Hepatocyte (in vitro differentiated cells): ENCODE data around the gene MYADML2. TPM values are rescaled to one million over a fixed set of nuclear protein-coding genes. Genes with fewer than 3 reads are reported as not detected.
A peak's percentile ranks its signal among the peaks of the same experiment; 100 is the strongest.

ENCODE experiments used
- DNase-seq: peaks from one replicate; pipeline ENCODE4 v3.0.0-alpha.2; 2016; ENCODE audit warnings: low spot score
- H2AFZ ChIP-seq: fragments of 200-600 bp; sonication (generic); 2 replicates; pipeline ENCODE4 v1.6.0; 2016; ENCODE audit warnings: antibody characterized with exemption, mild to moderate bottlenecking
- H3K27ac ChIP-seq: fragments of 200-600 bp; sonication (generic); 2 replicates; pipeline ENCODE4 v1.5.1; 2016; ENCODE audit warnings: mild to moderate bottlenecking
- H3K27me3 ChIP-seq: fragments of 200-600 bp; sonication (generic); 2 replicates; pipeline ENCODE4 v1.6.1; 2016
- H3K36me3 ChIP-seq: fragments of 200-600 bp; sonication (generic); replicated peaks from 2 replicates; pipeline ENCODE4 v1.5.1; 2016; ENCODE audit warnings: low read depth; ENCODE audit not compliant: insufficient read depth
- H3K4me1 ChIP-seq: fragments of 200-600 bp; sonication (generic); 2 replicates; pipeline ENCODE4 v1.5.1; 2016; ENCODE audit warnings: mild to moderate bottlenecking, moderate library complexity; ENCODE audit not compliant: insufficient read depth
- H3K4me2 ChIP-seq: fragments of 200-600 bp; sonication (generic); 2 replicates; pipeline ENCODE4 v1.6.0; 2016
- H3K4me3 ChIP-seq: fragments of 200-600 bp; sonication (generic); 2 replicates; pipeline ENCODE4 v1.5.1; 2016; ENCODE audit warnings: mild to moderate bottlenecking
- H3K79me2 ChIP-seq: fragments of 200-600 bp; sonication (generic); 2 replicates; pipeline ENCODE4 v1.6.0; 2017; ENCODE audit warnings: mild to moderate bottlenecking
- H3K9me2 ChIP-seq: fragments of 200-600 bp; sonication (generic); replicated peaks from 2 replicates; pipeline ENCODE4 v1.6.0; 2017; ENCODE audit warnings: mild to moderate bottlenecking; ENCODE audit not compliant: insufficient read depth
- H3K9me3 ChIP-seq: fragments of 200-600 bp; sonication (generic); 2 replicates; pipeline ENCODE4 v1.5.1; 2016; ENCODE audit warnings: low read depth, mild to moderate bottlenecking
- H4K20me1 ChIP-seq: fragments of 200-600 bp; sonication (generic); 2 replicates; pipeline ENCODE4 v1.6.0; 2016; ENCODE audit warnings: mild to moderate bottlenecking; ENCODE audit not compliant: insufficient read depth, poor library complexity, severe bottlenecking
- CTCF ChIP-seq: fragments of 200-600 bp; sonication (generic); IDR thresholded peaks from 2 replicates; pipeline ENCODE4 v1.5.1; 2016; ENCODE audit warnings: antibody characterized with exemption, mild to moderate bottlenecking; ENCODE audit not compliant: poor library complexity
- EZH2 ChIP-seq: fragments of 200-600 bp; sonication (generic); IDR thresholded peaks from 2 replicates; pipeline ENCODE4 v1.6.1; 2016; ENCODE audit warnings: antibody characterized with exemption, mild to moderate bottlenecking, borderline replicate concordance
- EZH2phosphoT487 ChIP-seq: fragments of 200-600 bp; sonication (generic); IDR thresholded peaks from one replicate; pipeline ENCODE4 v1.6.1; 2018; ENCODE audit warnings: antibody characterized with exemption, mild to moderate bottlenecking, low read depth, moderate library complexity; ENCODE audit not compliant: unreplicated experiment, severe bottlenecking
- WGBS: methylation state at CpG from one replicate; pipeline ENCODE4 v1.1.6; 2016; ENCODE audit warnings: low lambda C conversion rate; ENCODE audit errors: missing lambda C conversion rate; 5-methylcytosine and 5-hydroxymethylcytosine counted together
- polyA plus RNA-seq: library from polyadenylated mRNA; unstranded; fragments of >200 nt; fragmentation: Nextera tagmentation; extraction: Ambion mirVana; gene quantifications from 2 replicates; pipeline ENCODE4 v1.2.1, GENCODE V29; 2016
- total RNA-seq: library from RNA; depleted of rRNA; stranded (reverse); fragments of >200 nt; gene quantifications from 2 replicates; pipeline ENCODE4 v1.2.3, GENCODE V29; 2014

The MYADML2 gene
- total and polyA plus RNA-seq, 2 experiments from 2014 or later: 0.06 TPM; not detected in 1

GRCh38 chr17:81960130-81960958 lies 13.3 kb upstream of the MYADML2 start:
- Histone ChIP-seq H3K79me2 (no peaks in the 10 kb centered on the region), H3K9me2 (no peaks in the 10 kb centered on the region), H3K4me1 (peaks cover 12% of the 10 kb centered on the region), H3K4me2 (peak overlapping the region; percentile 90), H3K36me3 (no peaks in the 10 kb centered on the region), H3K9me3 (no peaks in the 10 kb centered on the region), H3K27me3 (peaks cover 62% of the 10 kb centered on the region), H4K20me1 (no peaks in the 10 kb centered on the region), H2AFZ (peak overlapping the region; percentile 52), H3K4me3 (peak overlapping the region; percentile 39), H3K27ac (no peak overlapping the region)
- TF ChIP-seq EZH2phosphoT487 (peak; percentile 49), EZH2 (peak; percentile 100), CTCF (no peak)
- no peak for DNase-seq
- 1% methylated on average over 39 of the region's 98 CpGs for WGBS

- peak; percentile 83 for DNase-seq
- Histone ChIP-seq H3K4me2 (peak overlapping the region; percentile 90), H3K79me2 (no peaks in the 10 kb centered on the region), H3K4me3 (peak overlapping the region; percentile 39), H3K27ac (no peak overlapping the region), H4K20me1 (no peaks in the 10 kb centered on the region), H3K9me2 (no peaks in the 10 kb centered on the region), H3K36me3 (no peaks in the 10 kb centered on the region), H2AFZ (peak overlapping the region; percentile 71), H3K4me1 (peaks cover 12% of the 10 kb centered on the region), H3K9me3 (no peaks in the 10 kb centered on the region), H3K27me3 (peaks cover 60% of the 10 kb centered on the region)
- WGBS: 8% methylated on average over 49 of the region's 112 CpGs
- peak; percentile 72 for TF ChIP-seq CTCF
- no peak for TF ChIP-seq EZH2
Measured at GRCh38 chr17:81959362-81960129, 12.5 kb upstream of the MYADML2 start.

- peak overlapping the region; percentile 90 for H3K4me2 ChIP-seq
Measured at GRCh38 chr17:81958633-81959342, 11.8 kb upstream of the MYADML2 start.

More at GRCh38 chr17:81958633-81959342, 11.8 kb upstream of the MYADML2 start:
- Histone ChIP-seq H3K27me3 (peaks cover 53% of the 10 kb centered on the region), H3K4me3 (no peak overlapping the region), H3K27ac (no peak overlapping the region), H3K79me2 (no peaks in the 10 kb centered on the region), H3K9me2 (no peaks in the 10 kb centered on the region), H3K4me1 (peaks cover 12% of the 10 kb centered on the region), H2AFZ (no peak overlapping the region), H4K20me1 (no peaks in the 10 kb centered on the region), H3K9me3 (no peaks in the 10 kb centered on the region), H3K36me3 (no peaks in the 10 kb centered on the region)
- 87% methylated on average over 15 of the region's 15 CpGs for WGBS
- DNase-seq: no peak
- no peak for TF ChIP-seq EZH2phosphoT487
- no peak for TF ChIP-seq EZH2
